SK-N-SH treated with all-trans-retinoic acid at 6 μM for 48 hours (cell line): Measurements from ENCODE around the gene KSR2.

Experiments
- ARNTL ChIP-seq: fragments of 450-650 bp; formaldehyde crosslinking; IDR thresholded peaks from 2 replicates; pipeline ENCODE4 v1.5.0; 2020; ENCODE audit warnings: low read depth, mild to moderate bottlenecking, moderate library complexity, borderline replicate concordance
- ZFP3 ChIP-seq: fragments of 250-450 bp; sonication (Bioruptor Pico); IDR thresholded peaks from 2 replicates; pipeline ENCODE4 v1.5.0; 2020; ENCODE audit warnings: mild to moderate bottlenecking, moderate library complexity
- ZNF565 ChIP-seq: fragments of 450-650 bp; formaldehyde crosslinking; conservative IDR thresholded peaks from 2 replicates; pipeline ENCODE4 v1.5.0; 2020; ENCODE audit warnings: low read depth, mild to moderate bottlenecking, moderate library complexity
- TF ChIP-seq, protein P1 (sequence below): fragments of 250-450 bp; sonication (Bioruptor Pico); IDR thresholded peaks from 2 replicates; pipeline ENCODE4 v1.5.1; 2020; ENCODE audit warnings: low read depth, mild to moderate bottlenecking, moderate library complexity

DNA sequence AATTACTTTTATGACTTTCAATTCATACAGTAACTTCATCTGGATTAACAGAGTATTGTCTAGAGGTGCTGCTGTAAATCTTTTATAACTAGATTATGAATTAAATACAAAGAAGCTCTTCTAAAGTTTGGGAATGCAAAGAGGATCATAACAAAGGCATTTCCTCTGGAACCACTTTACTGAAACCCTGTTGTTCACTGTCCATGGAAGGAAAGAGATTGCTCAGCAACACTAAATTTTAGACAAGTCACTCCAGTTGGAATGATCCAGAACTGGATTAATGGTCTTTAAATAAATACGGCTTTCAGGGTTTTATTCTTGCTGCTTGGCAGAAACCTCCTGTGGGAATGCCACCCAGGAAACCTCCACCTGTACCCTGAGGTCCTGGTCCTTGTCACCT is 250.6 kb downstream of the KSR2 start:
- TF ChIP-seq, protein P1, sequence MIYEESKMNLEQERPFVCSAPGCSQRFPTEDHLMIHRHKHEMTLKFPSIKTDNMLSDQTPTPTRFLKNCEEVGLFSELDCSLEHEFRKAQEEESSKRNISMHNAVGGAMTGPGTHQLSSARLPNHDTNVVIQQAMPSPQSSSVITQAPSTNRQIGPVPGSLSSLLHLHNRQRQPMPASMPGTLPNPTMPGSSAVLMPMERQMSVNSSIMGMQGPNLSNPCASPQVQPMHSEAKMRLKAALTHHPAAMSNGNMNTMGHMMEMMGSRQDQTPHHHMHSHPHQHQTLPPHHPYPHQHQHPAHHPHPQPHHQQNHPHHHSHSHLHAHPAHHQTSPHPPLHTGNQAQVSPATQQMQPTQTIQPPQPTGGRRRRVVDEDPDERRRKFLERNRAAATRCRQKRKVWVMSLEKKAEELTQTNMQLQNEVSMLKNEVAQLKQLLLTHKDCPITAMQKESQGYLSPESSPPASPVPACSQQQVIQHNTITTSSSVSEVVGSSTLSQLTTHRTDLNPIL (CRISPR knock-in tag): no peak
- no peak for TF ChIP-seq ARNTL (CRISPR knock-in tag)
- no peak for TF ChIP-seq ZNF565
- no peak for TF ChIP-seq ZFP3 (CRISPR knock-in tag)
